HG03342 (cell line): ENCODE data around the gene EGR4.
A peak's percentile ranks its signal among the peaks of the same experiment; 100 is the strongest.

Experiments used
- ATAC-seq: cut with Tn5 transposase; IDR thresholded peaks from one replicate; pipeline ENCODE4 v1.9.1; 2021; ENCODE audit warnings: mild to moderate bottlenecking, moderate library complexity; ENCODE audit not compliant: unreplicated experiment

Gene EGR4

DNA sequence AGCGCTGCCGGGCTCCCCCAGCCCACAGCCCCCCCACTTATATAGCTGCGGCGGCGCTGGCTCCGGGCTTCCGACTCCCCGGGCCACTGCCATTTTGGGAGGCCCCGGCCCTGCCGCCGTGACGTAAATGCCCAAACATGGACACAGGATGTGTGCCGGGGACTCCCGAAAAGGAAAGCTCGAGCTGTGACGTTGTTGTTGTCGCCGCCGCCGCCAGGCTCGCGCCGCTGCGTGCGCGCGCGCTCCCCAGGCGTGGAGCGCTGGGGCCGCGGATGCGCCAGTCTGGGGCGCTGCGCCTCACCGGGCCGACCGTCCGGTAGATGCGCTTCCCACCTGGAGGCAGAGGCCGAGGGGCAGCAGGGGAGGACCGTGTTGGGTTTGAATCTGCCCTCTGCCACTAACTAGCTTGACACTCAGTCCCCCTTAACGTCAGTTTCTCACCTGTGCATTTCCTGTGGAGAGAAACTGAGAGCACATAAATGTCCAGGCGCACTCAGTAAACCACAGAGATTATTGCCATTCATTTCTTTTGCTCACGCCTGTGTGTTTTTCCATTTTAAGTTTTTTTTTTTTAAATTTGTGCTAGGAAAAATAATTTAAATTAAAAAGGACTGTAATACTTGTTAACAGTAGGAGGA is at the start of gene EGR4:
Gene EGR4, minus strand, starts transcription at position 15 of the 638 bp plus-strand sequence. CDS start 231 bp downstream, outside the sequence.
- ATAC-seq, result peak; percentile 88

DNA sequence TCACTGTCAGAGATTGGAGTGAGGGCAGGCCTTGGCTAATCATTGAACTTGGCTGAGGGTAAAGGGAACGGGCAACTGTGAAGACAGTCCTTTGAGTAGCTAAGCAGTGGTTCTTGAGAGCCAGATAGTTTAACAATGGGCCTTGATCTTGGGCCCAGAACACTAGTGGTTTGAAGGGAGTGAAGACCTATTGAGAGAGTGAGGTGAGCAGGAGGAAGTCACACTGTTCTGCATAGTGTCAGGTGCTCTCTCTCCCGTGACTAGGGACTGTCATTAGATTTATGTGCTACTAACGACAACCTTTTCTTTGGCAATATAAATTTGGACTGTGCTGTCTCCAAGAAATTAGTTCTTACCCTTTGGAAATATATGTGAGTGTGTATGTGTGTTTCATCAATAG is 47.7 kb upstream of the EGR4 start:
- ATAC-seq, result no peak

DNA sequence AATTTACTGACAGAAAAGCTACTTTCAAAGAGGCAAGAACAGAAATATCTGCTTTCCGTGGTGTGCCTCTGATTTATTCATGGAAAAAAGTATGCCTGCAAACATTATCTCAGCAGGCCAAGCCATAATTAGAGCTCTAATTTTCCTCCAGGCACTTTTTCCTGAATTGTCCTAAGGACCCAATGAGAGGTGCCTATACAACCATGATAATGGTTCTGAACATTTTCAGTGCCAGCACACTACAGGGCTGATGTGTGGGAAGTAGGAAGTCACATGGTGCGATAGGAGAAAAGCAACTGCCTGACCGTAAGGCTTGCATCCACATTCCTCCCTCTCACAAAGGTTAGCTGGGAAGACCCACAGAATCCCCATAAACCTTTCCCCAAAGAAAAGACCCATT is 45.9 kb upstream of the EGR4 start:
- ATAC-seq, result no peak

DNA sequence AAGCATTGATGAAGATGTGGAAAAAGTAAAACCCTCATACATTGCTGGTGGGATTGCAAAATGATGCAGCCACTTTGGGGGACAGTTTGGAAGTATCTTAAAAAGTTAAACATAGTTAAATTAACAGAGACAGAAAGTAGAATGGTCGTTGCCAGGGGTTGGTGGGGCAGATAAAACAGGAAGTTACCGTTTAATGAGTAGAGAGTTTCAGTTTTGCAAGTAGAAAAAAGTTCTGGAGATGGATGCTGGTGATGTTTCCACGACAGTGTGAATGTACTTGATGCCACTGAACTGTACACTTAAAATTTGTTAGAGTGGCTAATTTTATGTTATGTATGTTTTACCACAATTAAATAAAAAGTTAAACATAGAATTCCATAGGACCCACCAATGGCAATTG is 44.5 kb upstream of the EGR4 start:
- no peak for ATAC-seq

DNA sequence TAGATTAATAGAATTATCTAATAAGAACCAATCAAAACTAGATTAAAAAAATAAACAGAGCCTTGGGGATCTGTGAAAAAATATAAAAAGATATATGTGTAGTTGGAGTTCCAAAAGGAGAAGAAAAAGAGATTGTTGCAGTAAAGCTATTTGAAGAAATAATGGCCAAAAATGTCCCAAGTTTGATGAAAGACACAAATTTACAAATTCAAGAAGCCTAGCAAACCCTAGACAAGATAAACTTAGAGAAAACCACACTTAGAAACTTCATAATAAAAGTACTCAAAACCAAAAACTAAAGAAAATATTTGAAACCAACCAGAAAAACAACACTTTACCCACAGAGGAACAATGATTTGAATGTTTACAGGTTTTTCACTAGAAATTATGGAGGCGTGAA is 41.3 kb upstream of the EGR4 start:
- ATAC-seq, result no peak

DNA sequence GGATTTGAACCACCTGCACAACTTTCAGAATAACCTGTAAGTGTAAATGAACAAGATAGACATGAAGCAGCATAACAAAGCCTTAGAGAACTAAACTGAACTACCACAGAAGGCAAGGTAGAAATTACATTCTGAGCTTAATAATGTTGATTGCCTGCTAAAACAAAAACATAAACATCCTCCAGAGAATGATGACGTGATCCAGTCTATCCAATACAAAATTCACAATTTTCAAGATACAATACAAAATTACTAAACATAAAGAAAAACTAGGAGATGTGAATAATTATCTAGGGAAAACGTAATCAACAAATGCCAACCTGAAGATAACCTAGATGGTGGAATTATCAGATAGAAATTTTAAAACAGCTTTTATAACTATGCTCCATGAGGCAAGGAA is 40.7 kb upstream of the EGR4 start:
- ATAC-seq, result no peak

DNA sequence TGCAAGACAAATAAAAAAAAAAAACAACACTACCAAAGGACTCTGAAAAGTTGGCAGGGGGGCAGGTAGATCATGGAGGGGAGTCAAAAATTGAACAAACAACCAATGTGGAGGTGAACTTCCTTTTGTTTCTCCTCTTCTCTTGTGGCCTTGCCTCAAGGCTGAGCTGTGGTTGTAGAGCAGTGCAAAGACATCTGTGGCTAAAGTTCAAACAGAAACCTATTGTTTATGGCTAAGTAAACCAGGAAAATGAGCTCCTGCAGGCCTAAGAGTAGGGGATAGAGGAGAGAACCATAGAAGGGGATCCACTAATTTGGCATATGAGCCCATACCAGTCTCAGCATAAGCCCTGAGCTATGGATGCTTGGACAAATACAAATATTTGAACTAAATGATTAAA is 40.2 kb upstream of the EGR4 start:
- no peak for ATAC-seq

DNA sequence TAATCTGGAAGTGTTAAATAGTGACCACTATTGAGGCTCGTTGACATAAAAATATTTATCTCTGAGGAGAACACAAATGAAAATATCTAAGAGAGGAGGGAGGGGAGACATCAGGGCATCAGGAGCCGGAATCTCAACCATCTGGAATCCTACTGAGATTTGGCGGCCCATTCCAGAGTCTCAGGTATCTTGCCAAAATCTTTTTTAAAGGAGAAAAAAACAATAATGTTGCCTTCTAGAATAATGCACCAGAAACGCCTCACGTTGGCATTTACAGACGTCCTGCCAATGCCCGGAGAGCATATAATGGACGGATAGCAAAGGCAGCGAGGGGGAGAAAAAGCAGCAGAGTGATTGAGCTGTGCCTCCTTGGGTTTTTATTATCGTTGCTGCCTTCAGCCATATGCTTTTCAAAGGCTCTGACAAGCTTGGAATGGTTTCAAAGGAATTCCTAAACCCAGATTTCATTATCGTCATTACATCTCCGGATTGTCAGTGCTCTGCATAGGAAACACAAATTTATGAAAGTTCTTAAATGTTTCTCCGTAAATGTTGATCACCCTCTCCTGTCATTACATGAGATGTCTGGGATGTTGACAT is 30.9 kb upstream of the EGR4 start:
- ATAC-seq, result no peak

DNA sequence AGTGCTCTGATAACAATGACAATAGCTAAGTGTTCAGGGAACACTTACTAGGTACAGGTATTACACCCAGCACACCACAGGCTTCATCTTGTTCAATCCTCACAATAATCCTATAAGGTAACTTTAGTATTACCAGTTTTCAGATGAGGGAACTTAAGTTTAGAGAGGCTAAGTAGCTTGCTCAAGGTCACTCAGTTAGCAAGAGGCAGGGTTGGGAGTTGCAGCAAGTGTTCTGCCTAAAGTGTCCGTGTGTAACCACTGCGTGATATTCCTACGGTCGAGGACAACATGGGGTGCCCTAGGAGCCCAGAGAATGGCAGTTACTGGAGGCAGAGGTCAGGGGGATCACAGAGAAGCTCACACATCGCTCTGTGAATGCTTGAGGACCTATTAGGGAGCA is 30.2 kb upstream of the EGR4 start:
- no peak for ATAC-seq

DNA sequence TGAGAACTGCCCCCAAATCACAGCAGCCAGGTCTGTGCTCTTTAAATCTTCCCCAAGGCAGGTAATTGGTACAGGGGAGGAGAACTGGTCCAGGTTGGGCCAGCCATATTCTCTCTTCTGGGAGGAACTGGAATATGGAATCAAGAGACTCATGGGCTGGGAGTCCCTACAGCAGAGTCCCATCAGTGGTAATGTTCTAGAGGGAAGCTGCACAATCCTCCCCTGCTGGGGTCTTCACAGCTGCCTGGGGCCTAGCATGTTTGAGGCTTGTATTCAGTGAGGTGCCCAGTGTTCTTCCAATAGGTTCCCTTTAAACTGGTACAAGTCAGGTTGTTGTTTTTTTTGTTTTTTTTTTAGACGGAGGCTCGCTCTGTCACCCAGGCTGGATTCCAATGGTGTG is 21.1 kb upstream of the EGR4 start:
- no peak for ATAC-seq

DNA sequence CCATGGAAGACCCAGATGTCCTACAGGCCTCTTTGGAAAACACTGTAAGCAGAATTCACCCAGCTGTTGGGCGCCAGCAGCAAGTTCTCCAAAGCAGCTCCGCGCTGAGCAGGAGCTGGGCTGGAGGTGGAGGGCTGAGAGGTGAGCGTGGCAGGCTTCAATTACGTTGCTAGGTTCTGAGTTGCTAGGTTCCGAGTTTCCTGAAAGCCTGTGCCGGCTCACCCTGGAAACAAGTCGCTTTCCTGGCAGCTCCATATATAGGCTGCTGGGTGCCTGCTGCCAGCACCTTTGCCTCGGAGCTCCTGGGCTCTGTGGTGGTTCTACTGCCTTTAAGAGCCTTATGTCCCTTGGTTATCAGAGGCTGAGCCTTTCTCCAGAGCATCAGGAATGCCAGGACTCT is 14.4 kb upstream of the EGR4 start:
- no peak for ATAC-seq

DNA sequence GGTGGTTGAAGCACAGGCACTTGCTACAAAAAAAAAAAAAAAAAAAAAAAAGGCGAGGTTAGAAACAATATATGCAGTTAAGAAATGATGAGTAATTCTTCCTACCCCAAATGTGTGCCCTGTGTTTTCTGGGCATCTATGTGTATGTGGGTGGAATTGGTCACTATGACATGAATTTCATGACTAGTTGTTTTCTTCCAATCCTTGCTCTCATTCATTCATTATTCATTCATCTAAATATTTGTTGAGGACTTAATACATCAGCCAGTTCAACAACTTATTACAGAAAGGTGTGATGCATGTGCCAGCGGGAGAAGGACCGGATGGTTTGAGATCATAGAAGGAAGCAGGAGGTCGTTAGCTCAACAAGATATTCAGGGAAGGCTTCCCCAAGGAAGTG is 8.3 kb upstream of the EGR4 start:
- ATAC-seq, result no peak

DNA sequence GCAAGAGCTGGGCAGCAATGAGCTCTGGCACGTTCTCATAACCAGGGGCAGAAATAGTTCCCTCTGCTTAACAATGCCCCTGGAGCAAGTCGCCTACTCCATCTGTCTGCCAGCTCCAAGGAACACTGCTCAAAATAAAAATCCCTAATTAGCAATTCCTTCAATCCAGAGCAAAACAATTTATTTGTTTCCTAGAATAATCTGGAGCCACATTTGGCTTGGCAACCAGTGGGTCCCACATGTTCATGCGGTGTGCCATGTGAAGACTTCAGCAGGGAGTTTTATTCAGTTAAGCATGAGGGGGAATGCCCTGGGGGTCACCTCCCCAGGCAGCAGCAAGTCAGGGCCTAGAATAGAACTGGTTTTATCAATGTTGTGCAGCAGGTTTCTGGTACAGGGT is 7.6 kb upstream of the EGR4 start:
- no peak for ATAC-seq

DNA sequence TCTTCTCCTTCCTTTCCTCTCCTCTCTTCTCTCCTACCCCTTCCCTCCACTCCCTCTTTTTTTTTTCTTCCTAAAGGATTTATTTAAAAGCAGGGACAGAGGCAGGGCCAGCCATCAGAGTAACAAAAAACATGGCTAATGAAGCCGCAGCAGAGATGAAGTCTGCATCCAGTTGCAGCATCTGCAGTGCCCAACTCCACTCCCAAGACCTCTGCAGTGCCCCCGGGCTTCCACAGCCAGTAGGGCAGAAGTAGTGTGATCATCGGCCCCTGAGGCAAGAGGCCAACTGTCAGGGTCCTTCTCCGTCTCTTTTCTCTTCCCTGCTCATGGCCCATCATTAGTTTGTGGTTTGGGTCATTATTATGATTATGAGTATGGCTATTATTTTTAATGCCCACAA is 4.2 kb upstream of the EGR4 start:
- ATAC-seq, result no peak

DNA sequence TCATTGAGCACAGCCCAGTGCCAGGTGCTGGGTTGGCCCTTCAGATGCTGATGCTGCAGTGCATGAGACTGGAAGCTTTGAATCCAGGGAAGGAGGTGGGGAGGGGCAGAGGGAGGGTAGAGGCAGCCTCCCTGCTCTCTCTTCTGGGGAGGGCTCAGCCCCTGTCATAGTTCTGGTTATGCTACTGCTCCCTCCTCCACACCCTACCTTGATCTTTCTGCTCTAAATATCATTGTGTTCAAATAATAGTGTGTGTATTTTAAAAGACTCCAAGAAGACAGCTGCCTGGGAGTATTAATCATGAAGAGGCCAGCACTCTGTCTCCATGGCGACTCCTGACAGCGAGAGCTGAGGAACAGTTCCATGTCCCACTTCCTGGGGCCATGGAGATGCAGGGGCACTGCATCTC is 3.8 kb upstream of the EGR4 start:
- no peak for ATAC-seq

DNA sequence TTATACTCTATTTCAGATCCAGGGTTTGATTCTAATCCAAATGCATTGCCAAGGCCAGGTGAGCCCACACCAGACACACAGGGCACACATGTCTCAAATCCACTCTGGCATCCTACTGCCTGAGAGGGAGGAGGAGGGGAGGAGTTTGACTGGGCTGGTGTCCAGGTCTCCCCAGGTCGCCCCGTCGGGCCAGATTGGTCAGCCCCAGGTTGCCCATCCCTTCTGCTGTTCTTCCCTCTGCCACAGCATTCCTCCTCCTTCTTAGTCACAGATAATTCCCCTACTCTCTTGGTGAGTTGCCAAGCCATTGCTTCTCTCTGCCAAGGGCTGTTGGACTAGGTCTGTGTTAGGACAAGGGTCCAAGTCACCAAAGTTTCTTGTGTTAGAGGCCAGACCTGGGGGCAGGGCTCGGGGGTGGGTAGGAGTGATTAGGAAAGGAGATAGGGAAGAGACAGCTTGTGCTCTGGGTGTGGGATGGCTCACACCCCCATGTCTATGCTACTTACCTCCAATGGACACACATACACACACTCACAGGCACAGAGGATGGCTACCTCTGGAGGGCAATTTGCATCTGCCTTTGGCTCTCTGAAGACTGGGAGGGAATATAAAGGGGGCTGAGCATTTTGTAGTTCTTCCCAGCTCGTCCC is 2.5 kb upstream of the EGR4 start:
- ATAC-seq, result no peak

DNA sequence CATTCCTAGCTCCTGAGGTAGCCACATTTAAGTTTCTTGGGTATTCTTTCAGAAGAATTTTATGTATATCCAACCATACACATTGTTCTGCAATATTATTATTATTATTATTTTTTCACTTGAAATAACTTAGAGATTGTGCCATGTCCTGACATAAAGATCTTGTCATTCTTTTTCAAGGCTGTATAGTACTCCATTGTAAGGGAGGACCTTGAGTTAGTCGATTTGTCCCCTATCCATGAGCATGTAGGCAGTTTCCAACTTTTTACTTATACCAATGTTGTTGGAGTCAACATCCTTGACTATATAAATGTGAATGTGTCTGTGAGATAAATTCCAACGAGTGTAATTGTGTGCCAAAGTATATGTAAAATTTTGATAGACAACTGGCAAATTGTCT is 891 bp upstream of the EGR4 start:
- no peak for ATAC-seq

DNA sequence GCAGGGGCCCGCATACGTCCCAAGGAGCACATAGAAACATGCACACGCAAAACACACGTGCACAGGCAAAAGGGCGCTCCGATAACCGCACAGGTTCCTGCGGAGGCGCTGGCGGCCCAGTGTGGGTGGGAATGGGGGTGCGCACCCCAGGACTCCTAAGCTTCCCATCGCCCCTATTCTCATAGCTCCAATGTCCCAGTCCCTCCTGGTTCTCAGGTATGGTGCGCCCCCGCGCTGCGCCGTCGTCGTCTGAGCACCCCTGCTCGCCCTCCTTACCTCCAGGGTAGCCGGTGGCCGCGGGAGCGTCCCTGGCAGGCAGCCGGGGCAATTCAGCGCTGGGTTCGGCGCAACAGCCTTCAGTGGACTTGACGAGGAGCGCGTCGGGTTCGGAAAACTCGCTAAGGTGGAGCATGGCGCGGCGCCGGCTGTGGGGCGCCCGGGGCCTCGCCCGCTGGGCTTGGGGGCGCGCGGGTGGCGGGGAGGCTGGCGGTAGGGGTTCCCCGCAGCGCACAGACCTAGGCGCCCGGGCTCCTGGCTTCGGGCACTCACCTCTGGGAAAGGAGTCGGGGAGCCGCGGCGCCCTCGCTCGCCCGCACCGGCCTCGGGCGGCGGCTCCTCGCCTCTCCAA is 328 bp downstream of the EGR4 start:
- ATAC-seq, result no peak

DNA sequence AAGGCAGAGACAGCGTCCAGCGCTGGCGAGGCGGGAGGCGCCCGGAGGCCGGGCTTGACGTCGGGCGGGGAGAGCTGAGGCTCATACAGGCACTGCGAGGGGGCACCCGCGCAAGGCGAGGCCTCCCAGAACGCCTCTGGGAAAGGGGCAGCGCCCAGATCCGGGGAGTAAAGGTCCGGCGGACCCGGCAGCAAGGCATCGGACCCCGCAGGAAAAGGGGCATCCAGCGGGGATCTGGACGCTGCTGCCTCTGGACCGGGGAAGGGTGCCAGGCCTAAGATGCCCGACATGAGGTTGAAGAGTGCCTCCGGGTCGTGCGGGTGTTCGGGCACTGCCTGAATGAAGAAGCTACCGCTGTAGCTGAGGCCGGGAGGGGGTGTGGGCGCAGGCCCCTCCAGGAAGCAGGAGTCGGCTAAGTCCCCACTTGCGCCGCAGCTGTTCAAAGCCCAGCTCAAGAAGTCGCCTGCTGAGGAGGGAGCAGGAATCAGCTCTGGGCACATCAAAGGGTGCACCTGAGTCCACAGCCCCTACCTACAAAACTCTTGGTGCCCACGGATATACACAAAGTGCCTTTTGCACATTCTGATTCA is 937 bp downstream of the EGR4 start:
- ATAC-seq, result no peak

DNA sequence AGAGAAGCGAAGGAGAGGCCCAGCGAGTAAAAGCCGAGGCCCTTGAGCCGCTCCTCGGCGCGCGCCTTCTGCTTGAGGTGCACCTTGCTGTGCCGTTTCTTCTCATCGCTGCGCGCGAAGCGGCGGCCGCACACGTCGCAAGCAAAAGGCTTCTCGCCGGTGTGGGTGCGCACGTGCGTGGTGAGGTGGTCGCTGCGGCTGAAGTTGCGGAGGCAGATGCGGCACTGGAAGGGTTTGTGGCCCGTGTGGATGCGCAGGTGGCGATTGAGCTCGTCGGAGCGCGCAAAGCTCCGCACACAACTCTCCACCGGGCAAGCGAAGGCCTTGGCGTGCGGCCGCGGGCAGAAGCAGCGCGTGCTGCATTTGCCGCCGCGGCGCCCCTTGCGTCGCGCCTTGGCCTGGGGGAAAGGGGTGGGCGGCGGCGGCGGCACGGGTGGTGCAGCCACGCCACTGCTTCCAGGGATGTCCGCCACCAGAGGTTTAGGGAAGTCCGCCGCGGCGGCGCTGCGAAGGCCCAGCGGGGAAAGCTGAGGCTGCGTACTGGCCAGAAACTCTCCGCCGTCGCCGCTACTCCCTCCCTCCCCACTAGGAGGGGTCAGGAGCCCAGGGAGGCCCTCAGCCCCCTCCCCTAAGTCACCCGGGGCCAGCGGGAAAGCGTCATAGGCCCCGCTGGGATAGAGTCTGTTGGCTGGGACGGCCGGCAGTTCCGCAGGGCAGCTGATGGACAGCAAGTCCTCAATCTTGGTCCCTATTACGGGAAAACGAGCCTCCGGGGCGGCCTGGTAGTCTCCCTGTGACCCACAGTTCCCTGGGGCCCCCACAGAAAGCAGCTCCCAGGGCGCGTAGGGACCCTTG is 1.7 kb downstream of the EGR4 start:
- ATAC-seq, result no peak

DNA sequence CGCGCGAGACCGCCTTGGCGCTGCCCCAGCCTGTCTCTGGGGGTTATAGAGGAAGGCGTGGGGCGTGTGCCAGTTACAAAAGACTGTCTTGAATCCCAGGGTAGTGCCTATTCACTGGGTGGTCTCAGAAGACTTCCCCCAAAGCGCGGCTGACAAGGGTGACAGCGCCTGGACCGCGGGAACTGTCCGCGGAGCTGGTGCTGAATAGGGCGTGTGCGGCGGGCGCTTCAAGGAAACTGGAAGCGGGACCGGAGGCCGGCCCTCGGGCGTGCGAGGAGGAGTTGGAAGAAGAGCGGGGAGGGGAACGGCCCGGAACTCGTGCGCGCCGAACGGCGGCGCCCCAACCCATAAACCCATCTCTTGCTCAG is 2.3 kb downstream of the EGR4 start:
- no peak for ATAC-seq
